Posterior vena cava (tissue), 2 donors: ENCODE measurements around the gene SIGLEC1. TPM values are rescaled to one million over a fixed set of nuclear protein-coding genes. Genes with fewer than 3 reads are reported as not detected.

ENCODE experiments used
- DNase-seq: peaks from one replicate; pipeline ENCODE4 v3.0.0-alpha.2; 2020; ENCODE audit warnings: low spot score
- intact Hi-C, 2 donors: fragments of 100-400 bp; cut with DNase I; formaldehyde crosslinking; loops; one replicate each; pipeline versions ENCODE4 v1.14.1 to v1.14.2; 2022 to 2023
- total RNA-seq, 2 donors: library from RNA; stranded (reverse); fragmentation: NEBNext Ultra II Directional; extraction: Animal tissue kit (Norgen Biotek cat#: 25700); gene quantifications; one replicate each; pipeline ENCODE4 v1.2.1, GENCODE V29; 2021
- donor health status: DM: yes; HTN: yes; CAD: no.
- donor health status: DM: yes; HTN: yes; CAD: no.

The SIGLEC1 gene
- total RNA-seq, 2 donors from 2014 or later = 12.6 to 41.1 TPM

DNA sequence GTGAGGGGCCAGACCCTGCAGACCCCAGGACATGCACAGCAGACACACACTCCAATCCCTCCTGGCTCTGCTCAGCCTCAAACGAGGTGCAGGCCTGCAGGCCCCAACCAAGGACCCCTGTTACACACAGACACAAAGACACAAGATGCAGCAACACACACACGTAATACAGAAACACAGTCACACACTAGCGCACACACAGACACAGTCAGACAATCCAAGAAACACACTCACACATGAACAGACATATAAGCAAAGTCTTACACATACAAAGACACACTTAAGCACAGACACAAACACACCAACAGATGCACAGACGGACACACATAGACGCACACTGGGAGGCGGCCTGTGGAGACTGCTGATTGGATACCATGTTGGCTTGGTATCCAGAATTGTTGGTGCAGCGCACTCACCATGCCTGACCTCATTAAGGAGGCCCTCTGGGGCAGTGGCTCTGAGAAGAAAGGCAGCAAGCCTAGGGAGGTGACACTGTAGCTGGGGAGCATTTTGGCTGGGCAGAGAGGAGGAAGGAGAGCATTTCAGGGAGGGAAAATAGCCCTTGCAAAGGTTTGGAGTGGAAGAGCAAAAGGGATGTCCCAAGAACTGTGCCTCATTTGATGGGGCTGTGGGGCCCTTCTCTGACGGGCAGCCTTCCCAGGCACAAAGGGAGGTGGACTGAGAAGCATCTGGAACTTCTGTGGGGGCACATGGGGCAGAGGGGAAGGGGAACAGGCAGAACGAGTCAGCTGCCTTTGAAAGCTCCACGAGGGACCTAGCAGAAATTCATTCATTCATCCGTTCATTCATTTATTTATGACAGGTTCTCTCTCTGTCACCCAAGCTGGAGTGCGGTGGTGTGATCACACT lies 18.6 kb upstream of the SIGLEC1 start:
- DNase-seq = no peak
- intact Hi-C loops = no loop called here

DNA sequence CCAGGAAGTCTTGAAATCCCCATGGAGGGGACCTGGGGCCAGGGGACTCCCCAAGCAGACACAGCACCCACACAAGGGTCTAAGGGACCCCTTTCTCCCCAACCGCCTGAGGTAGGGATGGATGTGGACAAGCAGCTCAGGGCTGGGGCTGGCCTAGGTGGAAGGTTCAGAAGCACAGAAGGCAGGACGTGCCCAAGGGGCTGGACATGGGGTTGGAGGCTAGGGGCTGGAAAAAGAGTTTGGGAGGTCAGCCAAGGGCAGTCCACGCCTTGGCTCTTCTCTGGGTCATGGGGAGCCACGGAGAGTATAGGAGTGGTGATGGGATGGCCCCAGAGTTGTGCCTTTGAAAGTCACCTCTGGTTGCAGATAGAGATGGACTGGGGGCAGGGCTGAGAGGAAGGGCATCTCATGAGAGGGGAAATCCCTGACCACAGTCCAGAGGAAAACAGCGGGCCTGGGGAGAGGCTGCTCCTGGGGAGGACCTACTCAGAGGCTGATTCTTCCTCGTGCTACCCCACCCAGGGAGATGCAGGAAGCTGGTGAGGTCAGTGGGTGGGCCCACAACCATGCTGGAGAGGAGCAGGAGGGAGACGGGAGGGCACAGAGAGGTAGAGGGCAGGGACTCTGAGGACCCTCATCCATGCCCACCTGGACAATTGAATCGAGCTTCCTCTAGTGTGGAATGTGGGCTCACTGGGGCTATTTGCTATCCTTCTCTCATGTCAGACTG lies 17.6 kb upstream of the SIGLEC1 start:
- intact Hi-C loops = no loop called here
- DNase-seq = no peak

DNA sequence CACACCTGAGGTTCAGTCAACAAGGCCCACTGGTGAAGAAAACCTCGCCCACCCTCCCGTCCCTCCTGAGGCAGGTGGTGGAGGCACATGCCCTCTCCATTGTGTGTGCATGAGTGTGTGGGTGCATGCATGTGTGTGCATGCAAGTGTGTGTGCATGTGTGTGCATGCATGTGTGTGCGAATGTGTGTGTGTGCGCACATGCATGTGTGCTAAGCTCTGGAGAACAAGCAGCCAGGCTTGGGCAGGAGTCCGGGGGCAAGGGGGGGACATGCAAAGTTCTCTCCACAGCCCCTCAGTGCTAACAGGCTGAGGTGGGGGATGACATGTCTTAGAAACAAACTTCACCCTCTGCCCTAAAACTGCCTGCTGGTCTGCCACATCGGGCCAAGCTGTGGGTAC lies 17.0 kb upstream of the SIGLEC1 start:
- intact Hi-C loops = no loop called here
- DNase-seq = no peak

DNA sequence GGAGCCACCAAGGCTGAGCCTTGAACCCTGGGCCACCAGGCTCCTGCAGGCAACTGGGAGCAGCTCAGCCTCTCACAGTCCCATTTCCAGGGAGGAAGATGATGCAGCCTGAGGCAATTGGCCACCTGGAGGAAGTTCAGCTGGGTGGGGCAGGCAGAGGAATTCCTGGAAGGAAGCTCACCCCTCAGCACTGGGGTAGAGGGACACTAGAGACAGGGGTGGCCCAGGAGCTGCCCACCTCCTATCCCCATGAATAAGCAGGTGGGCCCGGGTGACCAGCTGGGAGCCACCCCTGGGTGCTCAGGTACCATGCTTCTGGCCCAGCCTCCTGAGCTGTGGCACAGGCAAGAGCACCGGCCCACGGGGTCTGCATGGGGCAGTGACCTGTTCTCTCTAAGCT lies 16.5 kb upstream of the SIGLEC1 start:
- intact Hi-C loops = no loop called here
- DNase-seq = no peak

DNA sequence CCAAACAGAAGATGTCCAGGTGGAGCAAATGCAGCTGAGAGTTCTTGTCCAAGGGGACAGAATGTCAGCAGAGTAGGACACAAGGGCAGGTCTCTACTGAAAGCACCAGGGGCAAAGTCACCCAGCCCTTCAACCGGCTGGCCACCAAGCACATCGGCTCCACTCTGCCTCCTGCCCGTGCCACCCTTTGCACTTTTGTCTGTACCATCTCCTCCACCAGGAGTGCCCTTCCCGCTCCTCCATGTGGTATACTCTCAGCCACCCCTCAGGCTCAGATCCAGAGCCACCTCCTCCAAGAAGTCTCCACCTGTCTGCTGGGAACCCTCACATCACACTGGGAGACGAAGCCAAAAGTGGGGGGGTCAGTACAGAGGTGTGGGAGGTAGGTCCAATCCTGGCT lies 16.0 kb upstream of the SIGLEC1 start:
- intact Hi-C loops = no loop called here
- DNase-seq = no peak

DNA sequence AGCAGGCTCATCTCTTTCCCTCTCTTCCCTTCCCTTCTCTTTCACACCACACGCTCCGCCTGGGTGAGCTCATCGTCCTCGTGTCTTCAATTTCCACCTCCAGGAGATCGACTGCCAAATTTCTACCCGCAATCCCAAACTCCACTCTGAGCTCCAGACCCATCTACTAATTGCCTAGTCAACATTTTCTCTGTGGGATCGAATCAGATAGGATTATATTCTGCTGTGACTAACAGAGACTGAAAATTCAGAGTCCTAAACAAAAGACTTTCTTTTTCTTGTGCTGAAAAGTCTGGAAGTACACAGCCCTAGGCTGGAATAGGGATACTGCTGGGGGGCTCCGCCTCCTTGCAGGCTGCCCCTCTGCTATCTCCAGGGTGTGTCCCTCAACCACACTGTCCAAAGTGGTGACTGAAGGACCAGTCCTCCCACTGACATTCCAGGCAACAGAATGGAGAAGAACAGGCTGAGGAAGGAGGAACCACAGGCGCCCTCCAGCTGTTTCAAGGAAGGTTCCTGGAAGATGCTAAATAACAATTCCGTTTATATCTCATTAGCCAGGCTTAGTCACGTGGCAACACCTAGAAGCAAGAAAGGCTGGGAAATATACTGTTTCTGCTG lies 15.1 kb upstream of the SIGLEC1 start:
- intact Hi-C loops = no loop called here
- DNase-seq = peak; percentile 77

DNA sequence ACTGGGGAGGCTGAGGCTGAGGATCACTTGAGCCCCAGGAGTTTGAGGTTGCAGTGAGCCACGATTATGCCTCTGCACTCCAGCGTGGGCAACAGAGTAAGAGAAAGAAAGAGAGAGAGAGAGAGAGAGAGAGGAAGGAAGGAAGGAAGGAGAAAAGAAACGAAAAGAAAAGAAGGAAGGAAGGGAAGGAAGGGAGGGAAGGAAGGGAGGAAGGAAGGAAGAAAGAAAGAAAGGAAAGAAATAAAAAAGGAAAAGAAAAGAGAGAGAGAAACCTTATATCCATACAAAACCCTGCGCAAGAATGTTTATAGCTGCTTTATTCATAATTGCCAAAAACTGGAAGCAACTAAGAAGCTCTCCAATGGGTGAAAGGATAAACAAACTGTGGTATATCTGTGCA lies 12.0 kb upstream of the SIGLEC1 start:
- intact Hi-C loops = no loop called here

DNA sequence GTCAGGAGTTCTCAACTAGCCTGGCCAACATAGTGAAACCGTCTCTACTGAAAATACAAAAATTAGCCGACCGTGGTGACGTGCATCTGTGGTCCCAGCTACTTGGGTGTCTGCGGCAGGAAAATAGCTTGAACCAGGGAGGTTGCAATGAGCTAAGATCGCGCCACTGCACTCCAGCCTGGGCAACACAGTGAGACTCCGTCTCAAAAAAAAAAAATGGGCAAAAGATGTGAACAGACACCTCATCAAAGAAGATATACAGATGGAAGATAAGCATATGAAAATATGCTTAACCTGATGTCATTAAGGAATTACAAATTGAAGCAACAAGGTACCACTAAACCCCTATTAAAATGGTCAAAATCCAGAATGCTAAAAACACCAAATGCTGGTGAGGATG lies 10.9 kb upstream of the SIGLEC1 start:
- no peak for DNase-seq
- intact Hi-C loops = no loop called here

More for the DNA sequence above, 12.0 kb upstream of the SIGLEC1 start:
- no peak for DNase-seq

DNA sequence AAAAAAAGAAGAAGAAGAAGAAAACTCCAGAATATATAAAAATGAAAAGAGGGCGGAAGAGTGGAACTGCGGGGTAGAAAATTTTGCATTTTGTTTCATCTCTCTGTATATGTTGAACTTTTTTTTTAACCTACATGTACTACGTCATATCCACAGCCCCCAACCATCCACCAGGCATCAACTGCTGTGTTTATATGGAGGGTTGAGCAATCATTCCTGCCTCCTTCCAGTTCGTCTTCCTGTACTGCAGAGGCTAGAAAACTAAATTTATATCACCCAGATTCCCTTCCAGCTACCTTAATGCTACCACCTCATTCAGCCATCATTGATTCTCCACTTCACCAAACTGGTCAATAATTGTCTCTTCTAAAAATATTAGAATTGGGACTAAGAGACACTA lies 9.5 kb upstream of the SIGLEC1 start:
- no peak for DNase-seq
- intact Hi-C loops = no loop called here

DNA sequence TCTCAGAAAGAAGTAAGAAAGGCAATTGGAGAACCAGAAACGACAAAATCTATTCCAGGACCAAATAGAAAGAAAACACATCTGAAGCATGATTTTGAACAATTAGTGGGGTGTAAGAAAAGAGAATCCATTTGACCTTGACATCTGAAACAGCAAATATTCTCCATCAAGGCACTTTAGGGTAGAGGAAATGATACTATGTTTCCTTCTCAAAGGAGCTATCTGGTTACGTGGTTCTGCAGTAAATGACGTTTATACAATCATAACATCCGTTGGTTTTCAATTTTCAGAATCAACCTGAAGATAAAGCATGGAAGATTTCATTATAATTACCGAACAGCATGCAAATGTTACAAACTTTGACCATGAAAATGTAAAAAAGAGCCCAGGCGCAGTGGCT lies 8.2 kb upstream of the SIGLEC1 start:
- intact Hi-C loops = no loop called here
- no peak for DNase-seq

DNA sequence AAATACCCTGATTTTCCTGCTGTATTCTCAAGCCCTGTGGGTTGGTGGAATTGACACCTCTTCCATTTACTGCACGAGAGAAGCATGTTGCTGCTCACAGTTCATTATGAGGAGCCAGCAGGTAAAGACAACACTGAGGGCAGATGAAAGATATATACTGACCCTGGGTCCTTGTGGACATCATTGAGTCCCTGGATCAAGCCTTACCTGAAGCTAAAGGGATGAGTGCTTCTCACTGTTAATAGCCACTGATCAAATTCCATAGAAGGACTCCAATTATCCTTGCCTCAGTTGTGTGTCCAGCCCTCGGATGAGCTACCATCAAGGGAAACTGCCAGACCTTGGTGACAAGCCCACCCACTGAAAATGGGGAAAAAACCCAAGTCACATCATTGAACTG lies 7.7 kb upstream of the SIGLEC1 start:
- no peak for DNase-seq
- intact Hi-C loops = no loop called here

DNA sequence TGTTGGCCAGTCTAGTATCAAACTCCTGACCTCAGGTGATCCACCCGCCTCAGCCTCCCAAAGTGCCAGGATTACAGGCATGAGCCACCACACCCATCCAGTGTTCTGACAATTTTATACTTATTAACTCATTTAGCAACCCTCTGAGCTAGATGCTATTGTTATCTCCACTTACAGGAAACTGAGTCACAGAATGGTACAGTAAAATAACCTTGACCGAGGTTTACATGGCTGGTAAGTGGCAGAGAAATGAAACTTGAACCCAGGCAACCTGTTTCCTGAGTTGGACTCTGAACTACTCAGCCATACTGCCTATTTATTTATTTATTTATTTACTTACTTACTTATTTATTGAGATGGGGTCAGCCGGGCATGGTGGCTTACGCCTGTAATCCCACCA lies 6.6 kb upstream of the SIGLEC1 start:
- intact Hi-C loops = no loop called here
- no peak for DNase-seq

DNA sequence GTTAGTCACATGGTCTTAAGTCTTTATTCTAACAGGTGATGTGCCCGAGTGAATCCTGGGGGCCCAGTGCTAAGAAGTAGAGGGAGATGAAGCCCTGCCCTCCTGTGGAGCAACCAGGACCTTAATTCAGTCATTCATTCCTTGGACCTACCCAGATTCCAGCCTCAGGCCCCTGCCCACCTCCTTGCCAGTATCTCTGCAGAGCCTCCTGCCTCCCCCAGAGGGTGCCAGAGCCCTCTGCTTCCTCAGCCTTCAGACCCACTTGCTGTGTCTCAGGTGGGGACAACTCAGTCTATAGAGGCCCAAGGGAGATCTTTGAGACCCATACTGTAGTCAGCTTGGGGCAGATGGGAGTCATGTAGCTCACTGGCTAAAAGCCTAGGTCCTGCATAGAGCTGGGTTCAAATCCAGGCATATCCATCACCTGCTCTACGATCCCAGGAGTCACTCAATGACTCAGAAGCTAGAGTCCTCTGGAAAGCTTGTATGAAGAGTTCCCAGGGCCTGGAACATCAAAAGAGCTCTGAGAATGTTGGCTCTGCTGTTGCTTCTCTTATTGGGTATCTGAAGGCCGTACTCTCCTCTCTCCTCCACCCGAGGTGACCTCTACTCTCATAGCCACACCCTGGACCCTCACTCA lies 3.9 kb upstream of the SIGLEC1 start:
- intact Hi-C loops = no loop called here
- DNase-seq = peak; percentile 78

DNA sequence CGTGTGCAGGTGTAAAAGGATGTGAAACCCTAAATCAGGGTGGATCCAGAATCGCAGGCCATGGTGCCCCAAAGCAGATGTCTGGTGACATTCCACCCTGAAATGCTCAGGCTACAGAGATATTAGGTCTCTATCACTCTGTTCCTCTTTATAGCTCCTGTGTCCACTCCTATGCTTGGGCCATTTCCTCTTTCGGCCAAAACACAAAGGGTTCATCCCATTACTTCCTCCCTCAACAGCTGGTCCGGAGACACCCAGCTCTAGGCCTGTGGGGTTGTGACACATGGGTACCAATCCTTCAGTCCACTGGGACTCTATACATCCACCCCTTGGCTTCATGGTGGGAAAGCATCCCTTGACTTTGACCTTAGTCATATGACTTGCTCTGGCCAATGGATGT lies 1.7 kb upstream of the SIGLEC1 start:
- no peak for DNase-seq
- intact Hi-C loops = no loop called here

DNA sequence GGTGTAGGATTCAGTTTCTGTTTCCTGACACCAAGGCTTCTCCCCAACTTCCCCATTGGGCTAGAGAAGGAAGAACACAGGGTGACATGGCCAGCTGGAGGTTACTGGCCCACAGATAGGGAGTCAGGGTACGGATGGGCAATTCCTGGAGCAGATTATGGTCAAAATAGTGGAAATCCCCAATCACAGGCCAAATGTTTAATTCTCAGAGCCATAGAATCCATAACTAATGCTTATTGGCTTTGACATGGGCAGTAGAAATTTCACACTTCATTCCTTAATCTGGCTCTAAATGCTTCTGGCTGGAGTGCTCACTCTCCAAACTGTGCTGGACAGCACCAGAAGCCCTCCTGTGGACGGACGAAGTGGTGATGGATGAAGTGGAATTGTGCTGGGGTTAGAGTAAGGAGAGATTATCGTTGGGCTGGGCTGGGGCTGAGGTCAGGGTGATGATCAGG lies 887 bp downstream of the SIGLEC1 start:
- DNase-seq = no peak
- intact Hi-C loops = loop anchor here (2.0 kb wide), 1 partner anchor 35 kb away; no protein-coding TSS in a partner anchor

DNA sequence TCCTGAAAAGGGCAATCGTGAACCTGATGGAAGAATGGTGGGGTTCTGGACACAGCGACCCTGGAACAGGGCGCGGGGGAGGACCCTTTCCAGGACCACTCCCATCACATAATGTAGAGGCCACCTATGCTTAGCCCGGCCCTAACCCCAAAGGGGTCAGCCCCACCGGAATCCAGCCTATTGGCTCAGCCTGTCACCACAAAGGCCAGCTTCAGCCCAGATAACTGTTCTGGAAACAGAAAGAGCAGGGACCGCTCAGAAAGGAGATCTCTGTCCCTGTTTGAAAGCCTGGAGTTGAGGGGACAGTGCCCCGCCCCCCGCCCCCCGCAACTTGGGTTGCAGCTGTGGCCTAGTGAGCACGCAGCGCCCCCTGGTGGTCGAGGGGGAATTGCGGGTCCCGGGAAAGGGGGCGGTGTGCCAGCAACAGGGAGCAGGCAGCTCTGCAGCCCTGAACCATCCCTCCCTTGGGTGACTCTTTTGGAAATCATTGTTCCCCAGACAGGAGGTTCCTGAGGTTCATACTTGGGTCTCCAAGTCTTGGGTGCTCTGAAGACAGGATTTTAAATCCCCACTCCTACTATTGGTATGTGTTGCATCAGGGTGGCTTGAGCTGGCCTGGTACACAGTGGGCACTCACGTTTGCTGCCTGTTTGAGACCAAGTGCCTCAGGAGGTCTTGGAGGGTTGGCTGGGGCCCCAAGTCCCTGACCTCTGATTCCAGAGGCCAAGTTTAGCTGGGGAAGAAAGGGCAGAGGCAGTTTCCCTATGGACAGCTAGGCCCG lies 1.5 kb downstream of the SIGLEC1 start:
- intact Hi-C loops = loop anchor here (2.0 kb wide), 1 partner anchor 34 kb away; no protein-coding TSS in a partner anchor
- peak; percentile 92 for DNase-seq

DNA sequence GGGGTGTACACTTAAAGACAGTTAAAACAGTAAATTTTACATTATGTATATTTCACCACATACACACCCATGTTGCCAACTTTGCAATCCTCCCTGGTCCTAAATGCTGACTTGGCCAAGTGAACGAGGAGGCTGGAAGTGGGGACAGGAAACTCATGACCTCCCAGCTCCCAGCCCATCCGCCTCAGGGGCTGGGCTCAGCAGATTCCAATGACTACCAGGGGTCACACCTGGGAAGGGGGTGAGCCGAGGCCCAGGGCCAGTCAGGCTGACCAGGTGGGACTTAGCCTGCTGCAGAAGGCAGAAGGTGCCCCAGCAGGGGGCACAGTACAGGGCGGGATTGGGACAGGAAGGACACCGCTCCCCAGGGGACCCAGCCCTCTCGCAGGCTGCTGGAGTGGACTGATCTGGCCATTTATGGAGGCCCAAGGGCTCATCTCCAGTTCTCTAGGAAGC lies 2.4 kb downstream of the SIGLEC1 start:
- DNase-seq = no peak
- intact Hi-C loops = loop anchor here (2.0 kb wide), 1 partner anchor 33 kb away; no protein-coding TSS in a partner anchor

DNA sequence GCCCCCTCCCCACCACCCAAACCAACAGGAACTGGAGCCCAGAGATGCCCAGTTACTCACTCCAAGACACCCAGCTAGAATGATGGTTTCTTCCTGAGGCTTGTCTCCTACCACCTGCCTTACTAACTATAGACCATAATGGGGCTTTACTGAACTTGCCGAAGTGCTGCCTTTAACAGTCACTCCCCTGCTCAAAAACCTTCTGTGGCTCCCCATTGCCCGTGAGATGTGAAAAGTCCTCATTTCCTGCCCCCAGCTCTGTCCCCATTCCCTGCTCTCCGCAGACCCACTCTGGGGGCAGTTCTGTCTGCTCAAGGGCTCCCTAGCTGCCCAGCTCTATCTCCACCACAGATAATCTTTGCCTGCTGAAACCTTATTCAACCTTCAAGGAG lies 4.9 kb downstream of the SIGLEC1 start:
- intact Hi-C loops = no loop called here
- no peak for DNase-seq
